ENCODE measurements around the gene PSPH. TPM values are rescaled to one million over a fixed set of nuclear protein-coding genes. Genes with fewer than 3 reads are reported as not detected.
A peak's percentile ranks its signal among the peaks of the same experiment; 100 is the strongest.
"Not testable (repeated sequence)": the region's sequence is repeated elsewhere in the genome, so short reads cannot be mapped to it uniquely, and the experiment has no call there.

Gene PSPH
- polyA plus RNA-seq, 1 of the 3 experiments (the other 2 are of a cell fraction), result 50.5 TPM

GRCh38 chr7:56051339-56052191 lies at the start of gene PSPH, which contains the start of gene CCT6A (continued):
- TF ChIP-seq CTCF (IDR thresholded peaks at IDR 0.05) (peak; percentile 8; the same call in 1 of the 2 replicates), PBX3 (IDR thresholded peaks at IDR 0.05) (peak; percentile 3; the same call in 1 of the 2 replicates), POLR2AphosphoS5 (IDR thresholded peaks at IDR 0.05; ENCODE audit: low read depth, low read length) (peak; percentile 92), NRF1 (IDR thresholded peaks at IDR 0.05; ENCODE audit: low read depth, low read length) (peak; percentile 53), ELF1 (IDR thresholded peaks at IDR 0.05) (peak; percentile 80)

- Histone ChIP-seq H3K36me3 (replicated peaks in 1 of 2; ENCODE audit: control insufficient read depth in 1 of 2, insufficient read depth in 2 of 2, low read length in 1 of 2) (peaks cover 44 to 67% of the 10 kb centered on the region in 2 experiments), H3K9me2 (no peaks in the 10 kb centered on the region), H4K20me1 (ENCODE audit: insufficient read depth) (peaks cover 29% of the 10 kb centered on the region), H3K4me3 (ENCODE audit: low read depth in 2 of 2, low read length in 1 of 2) (no peak overlapping the region), H3K4me1 (ENCODE audit: control insufficient read depth in 1 of 2, insufficient read depth in 2 of 2, low read depth in 1 of 2, low read length in 1 of 2) (peaks cover 0 to 7% of the 10 kb centered on the region in 2 experiments; a peak in 2 of 4 replicates), H3K9me3 (no peaks in the 10 kb centered on the region), H2AFZ (ENCODE audit: low read depth) (no peak overlapping the region), H3K9ac (no peak overlapping the region), H3K27me3 (ENCODE audit: insufficient read depth) (no peaks in the 10 kb centered on the region), H3K79me2 (ENCODE audit: insufficient read depth) (peaks cover 24% of the 10 kb centered on the region), H3K4me2 (no peak overlapping the region), H3K27ac (ENCODE audit: low read depth in 2 of 2, low read length in 1 of 2) (no peak overlapping the region), H3F3A (replicated peaks; ENCODE audit: insufficient read depth) (peaks cover 58% of the 10 kb centered on the region)
- ChIA-PET POLR2A (no interaction called here), CTCF (interaction anchor here (1.1 to 2.1 kb wide), 3 partner anchors 20 to 26 kb away, joined by 3 to 8 read pairs (median 3); no protein-coding TSS in a partner anchor)
- TF ChIP-seq POLR2AphosphoS5 (IDR thresholded peaks at IDR 0.05; ENCODE audit: low read depth, low read length) (0 out of 2 replicates have a peak, but pooled peaks have one; percentile 14), RXRA (IDR thresholded peaks at IDR 0.05; ENCODE audit: borderline replicate concordance, low read depth) (no peak)
- no peak for DNase-seq
- WGBS (ENCODE audit: low lambda C conversion rate), result 95% methylated on average over 3 of the region's 3 CpGs
Measured at GRCh38 chr7:56099653-56100052, 48.4 kb upstream of the PSPH start.

GRCh38 chr7:56098187-56099008 lies 47.2 kb upstream of the PSPH start:
- H3K4me2 ChIP-seq; H3K4me3 ChIP-seq (ENCODE audit: low read depth in 2 of 2, low read length in 1 of 2); H3K9ac ChIP-seq; H2AFZ ChIP-seq (ENCODE audit: low read depth); DNase-seq; H3K27me3 ChIP-seq (ENCODE audit: insufficient read depth); H3K9me3 ChIP-seq; H3K9me2 ChIP-seq; H3K4me1 ChIP-seq (ENCODE audit: control insufficient read depth in 1 of 2, insufficient read depth in 2 of 2, low read depth in 1 of 2, low read length in 1 of 2): not testable (repeated sequence)
- TF ChIP-seq POLR2AphosphoS5 (IDR thresholded peaks at IDR 0.05; ENCODE audit: low read depth, low read length), result 0 out of 2 replicates have a peak, but pooled peaks have one; percentile 19
- Histone ChIP-seq H3K27ac (ENCODE audit: low read depth in 2 of 2, low read length in 1 of 2) (peak overlapping the region in 1 of 2 experiments; percentile 55; a peak in 1 of 4 replicates), H4K20me1 (ENCODE audit: insufficient read depth) (peaks cover 17% of the 10 kb centered on the region), H3K36me3 (replicated peaks in 1 of 2; ENCODE audit: control insufficient read depth in 1 of 2, insufficient read depth in 2 of 2, low read length in 1 of 2) (peaks cover 34 to 54% of the 10 kb centered on the region in 2 experiments), H3K79me2 (ENCODE audit: insufficient read depth) (peaks cover 12% of the 10 kb centered on the region), H3F3A (replicated peaks; ENCODE audit: insufficient read depth) (peaks cover 51% of the 10 kb centered on the region)
- WGBS (ENCODE audit: low lambda C conversion rate), result 94% methylated on average over 8 of the region's 8 CpGs
- CTCF ChIA-PET, result interaction anchor here (1.1 to 2.1 kb wide), 2 partner anchors 19 to 21 kb away, joined by 3 to 8 read pairs; no protein-coding TSS in a partner anchor
- POLR2A ChIA-PET, result interaction anchor here (0.9 kb wide), 1 partner anchor 15 kb away, joined by 3 read pairs; no protein-coding TSS in a partner anchor
